Hematopoietic multipotent progenitor cell (in vitro differentiated cells): ENCODE results near the gene SND1. TPM values are rescaled to one million over a fixed set of nuclear protein-coding genes. Genes with fewer than 3 reads are reported as not detected.

Experiments used
- DNase-seq, 3 donors: peaks; one replicate each; pipeline ENCODE4 v3.0.0-alpha.2; 2011 to 2015; ENCODE audit warnings: low read depth in 2 of 3, low spot score in 2 of 3
- total RNA-seq: library from RNA; depleted of rRNA; stranded (reverse); fragments of >200 nt; gene quantifications from one replicate; pipeline ENCODE4 v1.2.3, GENCODE V29; 2012

The SND1 gene
- total RNA-seq, result 165 TPM

GRCh38 chr7:127651556-127652332 lies at the start of gene SND1:
Gene SND1, plus strand, starts transcription at chr7:127652194. Its CDS starts 180 bp downstream, at chr7:127652374.
- DNase-seq, result peak; percentile 88 to 100 (median 99)

- no peak for DNase-seq
Measured at GRCh38 chr7:127608446-127608845, 43.5 kb upstream of the SND1 start.

- DNase-seq, result no peak
Measured at GRCh38 chr7:127609297-127609696, 42.7 kb upstream of the SND1 start.

DNA sequence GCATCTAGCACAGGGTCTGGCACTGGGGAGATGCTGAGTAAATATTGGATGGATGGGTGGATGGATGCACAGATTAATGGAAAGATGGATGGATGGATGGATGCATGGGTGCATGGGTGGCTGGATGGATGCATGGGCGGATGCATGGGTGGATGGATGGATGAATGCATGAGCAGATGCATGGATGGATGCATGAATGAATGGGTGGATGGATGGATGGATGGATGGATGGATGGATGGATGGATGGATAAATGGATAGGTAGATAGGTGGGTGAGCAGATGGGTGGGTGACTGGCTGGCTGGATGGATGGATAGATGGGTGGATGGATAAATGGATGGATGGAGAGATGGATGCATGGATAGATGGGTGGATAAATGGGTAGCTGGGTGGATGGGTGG lies 39.7 kb upstream of the SND1 start:
- DNase-seq, result no peak

- DNase-seq, result no peak
Measured at GRCh38 chr7:127616724-127617123, 35.3 kb upstream of the SND1 start.

DNA sequence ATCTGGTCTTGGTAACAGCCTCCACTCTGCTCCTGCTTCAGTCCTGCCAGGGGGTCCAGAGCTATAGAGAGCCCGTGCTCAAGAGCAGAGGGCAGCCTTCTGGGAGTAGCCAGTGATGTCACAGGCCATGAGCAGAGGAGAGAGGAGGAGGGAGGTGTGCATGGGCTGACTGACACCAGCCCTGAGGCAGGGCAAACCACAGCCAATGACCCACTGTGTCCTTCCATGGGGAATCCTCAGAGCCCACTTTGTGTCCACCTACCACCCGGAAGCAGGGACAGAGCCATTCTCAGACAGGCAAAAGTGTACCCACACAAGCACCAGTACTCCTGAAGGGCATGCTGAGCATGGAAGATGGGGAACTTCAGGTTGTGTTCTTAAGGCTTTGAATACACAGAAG lies 34.0 kb upstream of the SND1 start, which contains the start of gene PAX4:
TSS of gene PAX4 (minus strand) at position 101 of the 400 bp plus-strand sequence. CDS start 2,214 bp downstream, outside the sequence.
- DNase-seq, result no peak

GRCh38 chr7:127618775-127619174 lies 33.2 kb upstream of the SND1 start:
- no peak for DNase-seq

DNA sequence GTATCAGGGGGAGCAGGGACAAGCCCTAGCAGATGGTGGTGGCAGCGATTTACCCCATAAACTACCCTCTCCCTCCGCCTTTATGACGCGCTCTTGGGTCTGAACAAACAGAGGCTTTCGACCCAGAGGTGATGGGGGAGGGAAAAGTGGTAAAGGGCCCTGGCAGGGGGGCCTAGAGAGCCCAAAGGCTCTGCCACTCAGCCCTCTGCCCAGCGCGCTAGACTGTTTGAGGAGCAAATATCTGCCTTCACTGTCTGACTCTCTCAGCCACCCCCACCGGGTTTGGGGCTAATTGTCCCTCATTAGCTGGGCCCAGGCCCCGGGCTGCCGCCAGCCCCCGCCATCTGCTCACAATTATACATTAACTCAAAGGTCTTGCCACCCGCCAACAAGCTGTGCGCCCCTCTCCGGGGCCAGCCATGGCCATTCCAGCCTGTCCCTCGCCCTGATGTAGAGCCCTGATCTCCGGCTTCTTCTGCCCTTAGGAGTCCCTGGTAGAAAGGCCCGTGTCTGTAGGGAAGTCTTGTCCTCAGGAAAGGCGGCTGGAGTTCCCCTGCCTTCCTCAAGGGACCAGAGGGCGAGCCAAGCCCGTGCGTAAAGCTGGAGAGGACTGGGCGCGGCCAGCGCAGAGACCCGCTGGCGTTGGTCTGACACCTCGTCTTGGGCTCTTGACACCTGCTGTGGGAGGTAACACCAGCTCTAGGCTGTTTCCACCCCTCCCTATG lies 32.2 kb upstream of the SND1 start:
- DNase-seq, result no peak

DNA sequence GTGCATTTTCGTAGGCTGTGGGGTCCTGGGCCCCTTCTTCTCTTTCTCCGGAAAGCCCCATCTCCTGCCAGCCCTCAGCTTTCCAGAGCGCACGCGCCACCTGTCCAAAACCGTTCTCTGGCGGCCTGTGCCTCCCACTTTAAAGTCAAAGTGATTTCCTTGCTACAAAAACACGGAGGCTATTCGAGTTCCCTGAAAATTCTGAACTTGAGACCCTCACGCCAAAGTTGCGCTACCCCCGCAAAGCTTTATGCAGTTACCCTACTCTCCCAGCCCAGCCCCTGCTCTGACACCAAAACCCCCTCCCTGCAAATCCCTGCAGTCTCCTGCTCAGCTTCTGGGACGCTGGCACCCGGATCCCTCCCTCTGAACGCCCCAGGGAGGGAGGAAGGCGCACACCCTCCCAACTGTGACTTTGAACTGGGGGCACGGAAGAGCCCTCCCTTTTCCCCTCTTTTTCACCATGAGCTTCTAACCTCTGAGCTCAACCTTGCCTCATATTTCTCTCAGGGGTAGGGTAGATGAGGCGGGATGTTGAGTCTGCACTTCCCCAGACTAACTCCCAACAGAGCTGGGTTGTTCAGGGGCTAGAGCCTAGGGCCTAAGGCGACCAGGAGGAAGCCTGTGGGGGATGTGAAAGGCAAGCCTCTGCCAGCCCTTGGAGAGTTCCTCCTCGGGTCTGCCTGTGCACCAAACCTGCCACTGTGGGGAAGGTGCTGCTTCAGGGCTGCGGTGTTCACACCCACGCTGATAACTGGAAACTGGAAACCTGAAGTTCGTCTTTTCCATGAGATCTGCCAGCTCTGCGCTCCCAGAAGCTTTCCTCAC lies 31.4 kb upstream of the SND1 start:
- DNase-seq, result no peak

- DNase-seq, result no peak
Measured at GRCh38 chr7:127625331-127625730, 26.7 kb upstream of the SND1 start.

- no peak for DNase-seq
Measured at GRCh38 chr7:127628445-127628844, 23.5 kb upstream of the SND1 start.

DNA sequence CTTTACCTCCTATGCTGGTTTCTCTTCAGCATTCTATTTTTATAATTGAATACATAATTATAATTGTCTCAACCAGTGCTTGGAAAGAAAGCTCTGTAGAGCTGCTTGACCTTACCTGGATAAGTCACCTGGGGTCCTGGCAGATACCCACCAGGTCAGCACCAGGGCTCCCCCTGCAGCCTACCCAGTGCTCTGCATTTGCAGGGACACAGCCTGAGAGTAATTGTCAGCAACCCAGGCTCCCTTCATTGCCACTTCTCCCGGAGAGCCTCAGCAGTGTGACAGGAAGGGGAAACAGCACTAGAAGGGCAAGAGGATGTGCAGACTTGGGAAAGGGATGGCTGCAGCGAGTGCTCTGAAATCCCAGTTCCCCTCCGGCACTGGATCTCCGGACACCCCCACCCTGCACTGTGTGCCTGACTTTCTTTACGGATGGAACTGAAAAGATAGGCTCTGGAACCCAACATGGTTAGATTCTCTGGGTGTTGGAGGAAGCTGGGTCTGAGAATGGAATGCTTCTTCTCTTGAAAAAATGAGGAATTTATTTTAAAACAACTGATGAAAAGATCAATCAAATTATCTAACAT lies 22.6 kb upstream of the SND1 start:
- DNase-seq, result peak in 2 of 3 donors; percentile 28 to 46

GRCh38 chr7:127632276-127632910 lies 19.6 kb upstream of the SND1 start:
- DNase-seq, result no peak

- no peak for DNase-seq
Measured at GRCh38 chr7:127635659-127636285, 16.2 kb upstream of the SND1 start.

GRCh38 chr7:127638197-127638596 lies 13.8 kb upstream of the SND1 start:
- DNase-seq, result no peak

DNA sequence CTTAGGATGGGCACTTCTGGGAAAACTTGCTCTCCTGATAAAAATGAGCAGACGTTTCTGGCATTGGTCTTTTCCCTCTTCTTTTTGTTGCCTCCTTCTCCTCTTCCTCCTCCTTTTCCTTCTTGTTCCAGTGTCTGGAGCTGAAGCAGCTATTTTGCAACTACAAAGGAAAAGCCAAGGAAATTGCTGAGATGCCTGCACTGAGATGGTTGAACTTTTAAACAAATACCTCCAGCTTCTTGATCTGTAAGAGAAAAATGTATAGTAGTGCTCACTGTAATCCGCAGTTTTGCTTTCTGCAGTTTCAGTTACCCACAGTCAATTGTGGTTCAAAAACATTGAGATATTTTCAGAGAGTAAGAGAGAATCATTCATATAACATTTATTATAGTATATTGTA lies 7.5 kb upstream of the SND1 start:
- no peak for DNase-seq

GRCh38 chr7:127647636-127648035 lies 4.4 kb upstream of the SND1 start:
- no peak for DNase-seq

GRCh38 chr7:127648986-127649385 lies 3.0 kb upstream of the SND1 start:
- no peak for DNase-seq

- peak in 2 of 3 donors; percentile 30 to 53 for DNase-seq
Measured at GRCh38 chr7:127650847-127651555, 993 bp upstream of the SND1 start.
